Measurements from ENCODE around the gene MRPL10.

DNA sequence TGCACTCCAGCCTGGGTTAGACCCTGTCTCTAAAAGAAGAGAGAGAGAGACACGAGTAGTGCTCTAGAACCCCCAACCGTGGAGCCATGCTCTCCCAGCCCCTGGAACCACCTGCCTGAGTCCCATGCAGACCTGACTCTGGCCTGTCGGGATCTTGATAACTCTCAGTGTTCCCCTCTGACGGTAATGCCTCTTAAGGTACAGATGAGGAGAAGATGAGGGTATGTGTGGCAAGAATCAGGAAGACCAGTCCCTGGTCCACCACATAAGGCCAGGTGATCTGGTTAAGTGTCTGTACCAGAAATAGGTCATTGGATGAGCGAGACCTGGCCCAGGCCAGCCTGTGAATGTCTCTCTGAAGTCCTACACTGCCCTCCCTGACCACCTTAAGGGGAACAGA lies 28.1 kb downstream of the MRPL10 start:
- TF ChIP-seq, protein P1, sequence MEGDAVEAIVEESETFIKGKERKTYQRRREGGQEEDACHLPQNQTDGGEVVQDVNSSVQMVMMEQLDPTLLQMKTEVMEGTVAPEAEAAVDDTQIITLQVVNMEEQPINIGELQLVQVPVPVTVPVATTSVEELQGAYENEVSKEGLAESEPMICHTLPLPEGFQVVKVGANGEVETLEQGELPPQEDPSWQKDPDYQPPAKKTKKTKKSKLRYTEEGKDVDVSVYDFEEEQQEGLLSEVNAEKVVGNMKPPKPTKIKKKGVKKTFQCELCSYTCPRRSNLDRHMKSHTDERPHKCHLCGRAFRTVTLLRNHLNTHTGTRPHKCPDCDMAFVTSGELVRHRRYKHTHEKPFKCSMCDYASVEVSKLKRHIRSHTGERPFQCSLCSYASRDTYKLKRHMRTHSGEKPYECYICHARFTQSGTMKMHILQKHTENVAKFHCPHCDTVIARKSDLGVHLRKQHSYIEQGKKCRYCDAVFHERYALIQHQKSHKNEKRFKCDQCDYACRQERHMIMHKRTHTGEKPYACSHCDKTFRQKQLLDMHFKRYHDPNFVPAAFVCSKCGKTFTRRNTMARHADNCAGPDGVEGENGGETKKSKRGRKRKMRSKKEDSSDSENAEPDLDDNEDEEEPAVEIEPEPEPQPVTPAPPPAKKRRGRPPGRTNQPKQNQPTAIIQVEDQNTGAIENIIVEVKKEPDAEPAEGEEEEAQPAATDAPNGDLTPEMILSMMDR (IDR thresholded peaks at IDR 0.05), result no peak
- TF ChIP-seq POLR2A (IDR thresholded peaks at IDR 0.05), result no peak
